ENCODE results near the gene GALNT15.

GRCh38 chr3:16182612-16183011, 8.1 kb downstream of the GALNT15 start:
- TF ChIP-seq POLR2AphosphoS5 (IDR thresholded peaks at IDR 0.05; ENCODE audit: low read depth, low read length) (no peak), POLR2A (IDR thresholded peaks at IDR 0.05; ENCODE audit: low read depth, low read length) (no peak), TAF1 (IDR thresholded peaks at IDR 0.05; ENCODE audit: borderline replicate concordance, low read depth, low read length) (no peak)

Data from GM12892 (cell line).